IPS-18a (cell line): Measurements from ENCODE around the gene CCRL2.

ENCODE experiments used
- H3K27ac ChIP-seq: one replicate; pipeline ENCODE4 v1.5.1; 2013; ENCODE audit warnings: low read length
- H3K27me3 ChIP-seq: one replicate; pipeline ENCODE4 v1.6.1; 2013; ENCODE audit warnings: mild to moderate bottlenecking, low read length; ENCODE audit not compliant: control insufficient read depth, insufficient read depth
- H3K36me3 ChIP-seq: one replicate; pipeline ENCODE4 v1.6.1; 2013; ENCODE audit warnings: low read depth, low read length; ENCODE audit not compliant: control insufficient read depth
- H3K4me1 ChIP-seq: one replicate; pipeline ENCODE4 v1.6.1; 2013; ENCODE audit warnings: low read depth, low read length; ENCODE audit not compliant: control insufficient read depth
- H3K4me3 ChIP-seq: one replicate; pipeline ENCODE4 v1.5.1; 2013; ENCODE audit warnings: low read length
- H3K9ac ChIP-seq: one replicate; pipeline ENCODE4 v1.6.1; 2013; ENCODE audit warnings: mild to moderate bottlenecking, low read length, moderate library complexity
- H3K9me3 ChIP-seq: one replicate; pipeline ENCODE4 v1.6.1; 2013; ENCODE audit warnings: low read depth, low read length; ENCODE audit not compliant: control insufficient read depth

Gene CCRL2

DNA sequence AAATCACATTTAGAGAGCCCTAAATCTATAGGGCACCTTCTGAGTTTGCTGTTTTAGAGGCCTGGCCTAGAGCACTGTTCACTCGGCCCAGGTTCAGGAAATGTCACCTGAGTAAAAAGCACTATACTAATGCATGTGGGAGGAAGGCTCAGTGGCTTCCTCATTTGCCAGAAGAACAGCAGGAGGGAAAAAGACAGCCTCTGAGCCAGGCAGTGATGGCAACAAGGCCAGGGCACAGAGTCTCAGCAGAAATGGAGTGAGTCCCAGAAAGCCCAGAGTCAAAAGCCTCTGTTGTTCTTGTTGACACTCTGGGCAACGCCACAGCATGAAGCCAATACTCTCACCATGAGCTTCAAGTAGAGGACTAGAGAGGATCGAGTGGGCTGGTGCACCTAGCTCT lies 31.8 kb downstream of the CCRL2 start:
- Histone ChIP-seq H3K4me1 (no peaks in the 10 kb centered on the region), H3K27me3 (no peaks in the 10 kb centered on the region), H3K4me3 (no peak overlapping the region)

DNA sequence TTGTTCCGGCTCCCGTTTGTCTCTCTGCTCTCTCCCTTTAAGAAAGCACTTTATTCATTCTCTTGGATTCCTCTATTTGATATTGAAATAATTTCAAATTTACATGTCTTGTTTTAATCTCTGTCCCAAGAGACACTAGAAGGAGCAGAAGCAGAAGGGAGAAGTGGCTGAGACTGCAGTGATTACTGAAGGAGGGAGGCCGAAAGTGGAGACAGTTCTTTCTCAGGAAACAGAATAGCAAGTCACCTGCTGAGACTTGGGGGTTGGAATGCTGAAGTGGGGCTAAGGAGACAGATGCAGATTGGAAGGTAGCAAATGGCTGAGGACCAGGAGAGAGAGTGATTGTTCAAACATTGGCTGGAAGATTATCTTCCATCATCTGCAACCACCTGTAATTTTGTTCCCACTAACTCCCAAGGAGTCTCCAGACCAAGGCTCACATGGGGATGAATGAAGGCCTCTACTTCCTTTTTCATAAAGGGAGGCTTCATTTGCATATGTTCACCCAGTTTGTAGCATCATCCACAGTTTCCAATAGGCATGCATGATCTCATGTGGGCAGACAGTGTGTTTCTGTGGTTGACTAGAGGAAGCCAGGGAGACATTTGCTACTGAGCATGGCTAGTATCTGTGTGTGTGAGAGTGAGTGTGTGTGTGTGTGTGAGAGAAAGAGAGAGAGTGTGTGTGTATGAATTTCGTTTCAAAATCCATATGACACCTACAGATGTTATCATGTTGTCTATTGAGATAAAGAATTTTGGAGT lies 33.7 kb downstream of the CCRL2 start:
- Histone ChIP-seq H3K4me3 (no peak overlapping the region), H3K9me3 (no peaks in the 10 kb centered on the region), H3K4me1 (no peaks in the 10 kb centered on the region), H3K27ac (no peak overlapping the region), H3K27me3 (no peaks in the 10 kb centered on the region), H3K9ac (no peak overlapping the region), H3K36me3 (no peaks in the 10 kb centered on the region)

More for the DNA sequence above, 31.8 kb downstream of the CCRL2 start:
- no peak overlapping the region for H3K9ac ChIP-seq
- no peak overlapping the region for H3K27ac ChIP-seq
- no peaks in the 10 kb centered on the region for H3K9me3 ChIP-seq
- no peaks in the 10 kb centered on the region for H3K36me3 ChIP-seq

DNA sequence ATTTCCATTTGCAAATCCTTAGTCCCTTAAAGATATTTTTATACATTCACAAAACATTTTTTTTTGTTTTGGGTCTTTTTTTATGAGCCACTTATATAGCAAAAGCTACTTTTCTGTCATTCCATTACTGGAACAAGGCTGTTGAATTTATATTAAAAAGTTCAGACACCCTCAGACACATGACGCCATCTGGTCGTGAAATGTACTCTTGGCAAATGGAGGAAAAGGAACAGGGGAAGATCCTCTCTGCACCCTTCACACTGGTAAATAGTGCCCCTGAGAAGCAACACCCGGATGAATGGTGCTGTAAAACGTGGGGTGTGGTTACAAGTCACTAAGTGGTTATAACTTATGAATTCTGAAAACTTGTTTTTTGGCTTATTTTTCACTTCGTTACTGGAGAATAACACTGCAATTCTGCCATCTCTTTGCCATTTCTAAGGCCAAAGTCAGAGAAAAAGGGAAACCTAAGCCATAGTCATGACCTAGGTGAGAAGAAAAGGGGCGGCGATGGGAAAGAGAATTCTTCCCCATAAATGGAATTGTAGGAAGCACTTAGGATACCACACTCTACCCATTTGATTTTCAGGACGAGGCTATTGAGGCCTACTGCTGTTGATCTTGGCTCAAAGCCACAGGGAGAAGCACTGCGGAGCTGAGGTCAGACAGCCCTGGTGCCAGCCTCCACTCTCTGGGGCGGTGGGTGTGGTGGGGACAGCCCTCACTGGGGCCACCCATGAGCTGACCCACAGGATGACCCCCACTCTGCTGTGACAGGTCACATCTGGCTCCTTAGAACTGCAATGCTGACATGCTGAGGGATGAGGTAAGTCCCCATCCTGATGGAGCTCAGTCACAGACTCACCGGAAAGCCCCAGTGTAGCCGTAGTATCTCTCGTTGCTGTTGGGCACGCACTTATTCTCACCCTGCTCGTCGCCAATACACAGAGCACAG lies 35.8 kb downstream of the CCRL2 start:
- H3K4me1 ChIP-seq, result no peaks in the 10 kb centered on the region
- no peaks in the 10 kb centered on the region for H3K36me3 ChIP-seq
- no peaks in the 10 kb centered on the region for H3K27me3 ChIP-seq
- H3K9me3 ChIP-seq, result no peaks in the 10 kb centered on the region
- no peak overlapping the region for H3K9ac ChIP-seq
- no peak overlapping the region for H3K27ac ChIP-seq
- H3K4me3 ChIP-seq, result no peak overlapping the region

DNA sequence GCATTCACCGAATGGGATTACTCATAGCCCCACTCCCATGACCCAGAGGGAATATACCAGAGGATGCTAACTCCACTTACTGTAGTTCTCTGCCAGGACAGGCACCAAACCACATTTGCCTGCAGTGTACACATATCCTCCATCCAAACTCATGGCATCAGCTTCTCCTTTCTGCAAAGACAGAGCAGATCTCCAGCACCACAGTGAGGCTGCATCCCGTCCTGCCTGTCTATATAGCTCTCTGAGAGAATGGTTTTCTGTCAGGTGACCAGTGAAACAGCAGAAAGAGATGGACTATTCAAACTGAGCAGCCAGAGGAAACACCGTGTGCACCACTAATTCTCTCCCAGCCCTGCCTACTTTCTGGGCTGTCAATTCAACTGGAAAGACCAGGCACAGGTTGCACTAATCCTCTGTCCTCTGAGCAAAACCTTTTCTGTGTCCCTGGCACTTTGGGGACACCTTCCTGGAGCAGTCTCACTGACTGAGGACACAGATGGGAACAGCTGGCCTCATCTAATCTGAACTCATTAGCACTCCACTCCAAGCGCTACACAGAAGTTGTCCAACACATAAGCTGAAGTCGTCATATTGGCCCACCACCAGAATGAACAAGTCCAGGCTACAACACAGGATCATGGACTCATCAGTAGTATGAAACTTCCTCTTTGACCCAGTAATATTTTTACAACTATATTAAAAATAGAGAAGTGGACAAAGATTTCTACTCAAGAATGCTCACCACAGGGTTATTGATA lies 40.3 kb downstream of the CCRL2 start:
- no peaks in the 10 kb centered on the region for H3K27me3 ChIP-seq
- H3K9ac ChIP-seq, result no peak overlapping the region
- H3K9me3 ChIP-seq, result no peaks in the 10 kb centered on the region
- H3K27ac ChIP-seq, result no peak overlapping the region
- no peak overlapping the region for H3K4me3 ChIP-seq
- no peaks in the 10 kb centered on the region for H3K4me1 ChIP-seq
- H3K36me3 ChIP-seq, result no peaks in the 10 kb centered on the region

DNA sequence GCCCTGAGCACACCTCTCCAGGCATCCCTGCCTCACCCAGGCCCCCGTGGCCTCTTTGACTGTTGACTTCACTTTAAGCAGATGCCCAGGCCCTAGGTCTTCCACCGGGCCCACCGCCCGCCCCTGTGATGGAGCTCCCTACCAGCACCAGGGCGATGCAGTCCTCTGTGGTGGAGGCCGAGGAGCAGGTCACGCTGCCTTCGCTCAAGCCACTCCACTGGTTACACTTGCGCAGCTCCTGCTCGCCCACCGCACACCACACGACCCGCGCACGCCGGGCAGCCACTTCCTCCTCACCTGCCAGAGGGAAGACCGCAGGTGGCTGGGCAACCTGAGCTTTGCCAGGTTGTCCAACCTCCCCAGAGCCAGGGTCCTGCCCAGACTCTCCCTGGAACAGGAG lies 41.7 kb downstream of the CCRL2 start:
- H3K27ac ChIP-seq, result no peak overlapping the region

DNA sequence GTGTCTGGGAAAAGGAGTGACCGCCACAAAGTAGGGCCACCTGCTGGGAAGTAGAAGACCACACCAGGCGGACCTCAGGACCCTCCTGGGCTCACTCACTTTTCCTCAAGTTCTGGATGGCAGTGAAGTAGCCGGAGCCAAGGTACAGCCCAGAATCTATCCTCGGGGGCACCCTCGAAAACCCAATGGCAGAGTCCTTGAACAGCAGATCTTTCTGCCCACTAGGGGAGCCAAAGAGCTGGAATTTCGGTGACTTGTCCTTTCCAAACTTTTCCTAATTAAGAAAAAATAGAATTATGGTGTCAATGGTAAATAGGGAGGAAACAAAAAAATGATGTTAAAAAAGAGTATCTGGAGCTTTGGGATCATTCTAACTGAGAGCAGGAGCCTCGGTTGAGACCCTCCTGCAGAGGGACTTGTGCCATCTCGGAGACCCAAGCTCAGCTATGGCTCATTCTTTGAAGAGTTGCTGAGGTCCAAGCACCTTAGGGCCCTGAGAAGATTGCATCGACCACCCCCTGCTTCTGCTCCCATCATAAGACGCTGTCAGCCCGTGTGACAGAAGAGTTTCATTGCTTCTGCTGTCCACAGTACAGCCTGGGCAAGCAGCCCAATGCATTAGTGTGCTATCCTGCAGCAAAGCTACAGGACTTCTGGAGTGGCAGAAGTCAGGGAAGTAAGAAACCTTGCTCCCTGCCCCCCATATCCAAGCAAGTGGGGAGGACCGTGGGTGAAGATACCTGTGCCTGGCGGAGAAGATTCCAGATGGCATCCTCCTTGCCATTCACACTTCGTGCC lies 42.9 kb downstream of the CCRL2 start:
- Histone ChIP-seq H3K27me3 (no peaks in the 10 kb centered on the region), H3K9ac (no peak overlapping the region), H3K36me3 (no peaks in the 10 kb centered on the region), H3K27ac (no peak overlapping the region), H3K4me3 (no peak overlapping the region), H3K9me3 (no peaks in the 10 kb centered on the region), H3K4me1 (no peaks in the 10 kb centered on the region)

More for the DNA sequence above, 41.7 kb downstream of the CCRL2 start:
- H3K4me3 ChIP-seq, result no peak overlapping the region
- H3K9me3 ChIP-seq, result no peaks in the 10 kb centered on the region
- no peaks in the 10 kb centered on the region for H3K36me3 ChIP-seq
- no peak overlapping the region for H3K9ac ChIP-seq
- no peaks in the 10 kb centered on the region for H3K27me3 ChIP-seq
- no peaks in the 10 kb centered on the region for H3K4me1 ChIP-seq

DNA sequence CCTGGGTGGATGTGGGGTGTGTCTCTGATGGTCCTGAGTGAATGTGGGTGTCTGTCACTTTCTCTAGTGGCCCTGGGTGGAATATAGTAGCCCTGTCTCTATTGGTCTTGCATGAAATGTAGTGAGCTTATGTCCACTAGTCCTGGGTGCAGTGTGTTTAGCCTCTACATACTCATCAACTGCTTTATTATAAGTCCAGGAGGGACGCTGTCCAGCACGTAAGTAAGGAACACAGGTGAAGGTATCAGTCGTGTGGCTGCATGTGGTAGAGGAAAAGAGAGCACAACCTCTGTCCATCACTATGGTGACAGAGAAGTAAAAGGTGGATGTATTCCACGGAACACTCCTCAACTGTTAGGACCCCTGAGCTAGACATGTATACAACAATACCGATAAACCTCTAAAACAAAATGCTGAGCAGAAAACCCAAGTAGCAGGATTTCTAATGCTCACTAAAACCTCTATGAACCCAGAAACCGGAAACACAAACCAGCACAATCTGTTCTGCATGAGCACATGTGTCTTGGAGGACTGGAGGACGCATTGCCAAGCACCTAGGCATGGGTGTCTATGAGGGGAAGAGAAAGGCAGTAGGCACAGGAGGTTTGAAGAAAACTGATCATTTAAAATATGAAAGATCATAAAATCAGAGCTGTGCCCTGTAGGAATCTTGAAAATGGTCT lies 46.6 kb downstream of the CCRL2 start:
- Histone ChIP-seq H3K4me3 (no peak overlapping the region), H3K9ac (no peak overlapping the region)

DNA sequence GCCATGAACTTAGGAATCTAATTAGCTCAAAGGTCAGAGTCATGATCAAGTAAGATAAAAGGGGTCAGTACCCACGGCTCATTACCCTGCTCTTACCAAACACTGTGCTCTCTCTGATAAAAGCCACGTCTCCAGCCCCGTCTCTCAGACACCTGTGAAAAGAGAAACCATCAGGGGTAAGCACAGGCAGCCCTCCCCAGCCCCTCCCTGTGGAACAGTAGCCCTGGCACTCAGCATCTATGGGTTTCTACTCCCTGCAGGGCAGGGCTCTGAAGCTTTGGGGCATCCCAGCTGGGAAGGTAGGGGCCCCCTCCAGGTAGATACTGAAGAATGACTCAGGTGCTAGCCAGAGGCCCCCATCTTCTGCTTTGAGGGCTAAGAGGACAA lies 47.1 kb downstream of the CCRL2 start:
- Histone ChIP-seq H3K4me3 (no peak overlapping the region), H3K27me3 (no peaks in the 10 kb centered on the region), H3K9ac (no peak overlapping the region), H3K36me3 (no peaks in the 10 kb centered on the region), H3K9me3 (no peaks in the 10 kb centered on the region), H3K4me1 (no peaks in the 10 kb centered on the region), H3K27ac (no peak overlapping the region)

More for the DNA sequence above, 46.6 kb downstream of the CCRL2 start:
- no peaks in the 10 kb centered on the region for H3K36me3 ChIP-seq
- no peaks in the 10 kb centered on the region for H3K27me3 ChIP-seq
- no peaks in the 10 kb centered on the region for H3K9me3 ChIP-seq
- H3K4me1 ChIP-seq, result no peaks in the 10 kb centered on the region
- no peak overlapping the region for H3K27ac ChIP-seq

DNA sequence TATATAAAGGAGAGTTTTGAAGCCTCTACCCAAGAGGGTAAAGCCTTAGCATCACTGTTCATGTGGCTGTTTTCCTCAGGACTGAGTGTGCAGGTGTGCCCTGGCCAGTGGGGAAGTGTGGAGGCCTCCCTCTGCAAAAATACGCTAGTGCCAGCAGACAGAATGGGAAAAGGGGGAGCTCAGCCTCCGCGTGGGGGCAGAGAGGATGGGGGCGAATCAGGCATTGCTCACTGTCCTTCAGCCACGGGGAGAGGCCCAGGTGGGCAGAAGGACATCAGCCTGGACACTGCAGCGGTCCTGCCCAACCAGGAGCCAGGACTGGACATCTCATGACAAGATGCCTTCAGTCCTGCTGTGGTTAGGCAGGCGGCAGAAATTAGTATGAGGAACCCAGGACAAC lies 47.5 kb downstream of the CCRL2 start:
- Histone ChIP-seq H3K9ac (no peak overlapping the region), H3K27me3 (no peaks in the 10 kb centered on the region), H3K4me3 (no peak overlapping the region)

DNA sequence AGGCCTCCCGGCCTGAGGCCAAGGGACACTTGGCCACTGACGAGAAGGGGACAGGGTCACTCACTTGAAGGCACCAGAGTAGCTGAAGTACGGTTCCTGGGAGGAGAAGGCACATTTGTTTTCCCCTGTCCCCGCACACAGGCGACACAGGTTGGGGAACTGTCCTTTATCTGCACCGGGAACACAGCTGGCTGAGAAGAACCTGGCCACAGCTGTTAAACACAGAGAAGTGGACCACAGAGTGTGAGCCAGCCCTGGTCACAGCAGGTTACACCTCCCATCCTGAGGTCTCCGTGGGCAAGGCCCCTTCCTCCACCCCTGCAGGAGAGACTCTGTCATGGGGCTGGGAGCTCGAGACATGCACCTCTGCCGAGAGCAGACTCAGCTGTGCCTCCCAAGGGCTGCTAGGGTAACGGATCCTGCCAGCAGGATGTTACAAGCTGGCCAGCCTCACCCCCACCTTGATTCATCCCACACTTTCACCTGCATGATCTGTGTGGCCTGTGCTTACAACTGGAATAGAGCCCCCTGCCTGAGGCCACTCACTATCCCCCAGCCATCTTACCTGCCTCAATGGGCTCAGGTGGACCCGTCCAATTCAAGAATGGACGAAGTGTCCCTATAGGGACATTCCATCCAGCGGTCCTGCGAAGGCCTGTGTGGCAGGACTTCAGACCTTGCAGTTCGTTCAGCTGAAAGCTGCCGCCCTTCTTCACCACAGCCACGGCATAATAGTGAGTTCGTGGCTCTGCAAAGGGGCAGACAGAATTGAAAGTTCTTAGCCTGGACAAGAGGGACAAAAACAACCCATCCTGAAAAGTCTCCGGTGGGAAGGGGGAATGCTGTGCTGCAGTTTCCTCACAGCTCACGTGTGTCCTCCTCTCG lies 48.4 kb downstream of the CCRL2 start:
- no peaks in the 10 kb centered on the region for H3K4me1 ChIP-seq
- no peak overlapping the region for H3K4me3 ChIP-seq
- H3K27ac ChIP-seq, result no peak overlapping the region
- H3K9me3 ChIP-seq, result no peaks in the 10 kb centered on the region
- H3K9ac ChIP-seq, result no peak overlapping the region
- H3K27me3 ChIP-seq, result no peaks in the 10 kb centered on the region
- no peaks in the 10 kb centered on the region for H3K36me3 ChIP-seq

More for the DNA sequence above, 47.5 kb downstream of the CCRL2 start:
- H3K9me3 ChIP-seq, result no peaks in the 10 kb centered on the region
- no peaks in the 10 kb centered on the region for H3K36me3 ChIP-seq
- H3K4me1 ChIP-seq, result no peaks in the 10 kb centered on the region
- H3K27ac ChIP-seq, result no peak overlapping the region
